Measurements from ENCODE around the gene PHACTR4.

PHACTR4 gene

GRCh38 chr1:28450561-28450960 is 81.0 kb downstream of the PHACTR4 start:
- ChIA-PET CTCF (interaction anchor here (1.0 kb wide), 1 partner anchor 12 kb away, joined by 3 read pairs; no protein-coding TSS in a partner anchor), POLR2A (no interaction called here)
- no peak for DNase-seq (ENCODE audit: extremely low spot score)
- TF ChIP-seq CTCF (IDR thresholded peaks at IDR 0.05; ENCODE audit: control extremely low read depth, extremely low read depth, low read depth, missing control alignments): no peak

GRCh38 chr1:28451011-28451410 is 81.5 kb downstream of the PHACTR4 start:
- POLR2A ChIA-PET: no interaction called here
- no peak for DNase-seq (ENCODE audit: extremely low spot score)
- CTCF ChIA-PET: interaction anchor here (1.0 to 1.8 kb wide), 3 partner anchors 12 to 41 kb away, joined by 3 to 9 read pairs (median 3); no protein-coding TSS in a partner anchor
- no peak for TF ChIP-seq CTCF (IDR thresholded peaks at IDR 0.05; ENCODE audit: control extremely low read depth, extremely low read depth, low read depth, missing control alignments)

GRCh38 chr1:28456078-28456477 is 86.5 kb downstream of the PHACTR4 start:
- TF ChIP-seq CTCF (IDR thresholded peaks at IDR 0.05; ENCODE audit: control extremely low read depth, extremely low read depth, low read depth, missing control alignments): no peak
- POLR2A ChIA-PET: no interaction called here

GRCh38 chr1:28457678-28458077 is 88.1 kb downstream of the PHACTR4 start:
- DNase-seq (ENCODE audit: extremely low spot score): no peak
- POLR2A ChIA-PET: no interaction called here
- TF ChIP-seq CTCF (IDR thresholded peaks at IDR 0.05; ENCODE audit: control extremely low read depth, extremely low read depth, low read depth, missing control alignments): no peak
- CTCF ChIA-PET: no interaction called here

More at GRCh38 chr1:28456078-28456477, 86.5 kb downstream of the PHACTR4 start:
- DNase-seq (ENCODE audit: extremely low spot score): no peak
- CTCF ChIA-PET: interaction anchor here (0.9 to 1.4 kb wide), 2 partner anchors 11 to 13 kb away, joined by 3 to 5 read pairs; no protein-coding TSS in a partner anchor

- DNase-seq (ENCODE audit: extremely low spot score): no peak
- ChIA-PET CTCF (no interaction called here), POLR2A (no interaction called here)
- no peak for TF ChIP-seq CTCF (IDR thresholded peaks at IDR 0.05; ENCODE audit: control extremely low read depth, extremely low read depth, low read depth, missing control alignments)
Measured at GRCh38 chr1:28458237-28459228, 89.0 kb downstream of the PHACTR4 start.

- POLR2A ChIA-PET: no interaction called here
Measured at GRCh38 chr1:28466226-28466778, 96.8 kb downstream of the PHACTR4 start.

More at GRCh38 chr1:28466226-28466778, 96.8 kb downstream of the PHACTR4 start:
- CTCF ChIA-PET: interaction anchor here (1.0 kb wide), 1 partner anchor 13 kb away, joined by 3 read pairs; no protein-coding TSS in a partner anchor
- no peak for DNase-seq (ENCODE audit: extremely low spot score)
- no peak for TF ChIP-seq CTCF (IDR thresholded peaks at IDR 0.05; ENCODE audit: control extremely low read depth, extremely low read depth, low read depth, missing control alignments)

All from GM10248 (cell line).